GM12891 (cell line): Measurements from ENCODE around the gene RAB3C.

Source experiments
- POLR2A ChIP-seq: IDR thresholded peaks from 2 replicates; pipeline ENCODE4 v1.6.1; 2011; ENCODE audit warnings: low read depth, low read length, control low read depth
- POLR2AphosphoS5 ChIP-seq: IDR thresholded peaks from 2 replicates; pipeline ENCODE4 v1.6.1; 2011; ENCODE audit warnings: low read depth, low read length, control low read depth

DNA sequence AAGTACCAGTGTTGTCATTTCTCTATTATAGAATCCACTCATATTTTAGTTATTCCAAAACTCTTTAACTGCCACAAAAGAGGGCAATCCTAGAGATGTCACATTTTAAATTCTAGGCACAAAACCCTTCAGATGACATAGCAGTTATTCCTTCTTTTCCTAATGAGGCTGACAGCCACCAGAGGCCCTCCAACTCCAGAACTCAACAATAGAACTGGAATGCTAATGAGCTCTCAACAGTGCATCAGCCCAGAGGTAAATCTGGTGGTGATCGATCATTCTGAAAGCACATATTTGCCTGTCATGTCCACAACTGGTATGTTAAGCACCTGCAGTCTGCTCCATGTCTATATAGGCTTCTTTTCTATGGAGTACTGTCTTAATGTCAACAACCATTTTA is 40.2 kb upstream of the RAB3C start:
- no peak for TF ChIP-seq POLR2A
- TF ChIP-seq POLR2AphosphoS5, result no peak
